Anterior cingulate cortex (tissue), 58 donors: Measurements from ENCODE around the gene RAX.
"Not testable (repeated sequence)": the region's sequence is repeated elsewhere in the genome, so short reads cannot be mapped to it uniquely, and the experiment has no call there.

ENCODE experiments used
- DNase-seq, 58 donors: peaks; one replicate each; lab custom pipeline; 2025; lab: John Stamatoyannopoulos, UW

RAX gene

GRCh38 chr18:59274533-59274928 is 1.3 kb upstream of the RAX start:
- no peak for DNase-seq

GRCh38 chr18:59273759-59274532 is 692 bp upstream of the RAX start:
- no peak for DNase-seq

- no peak for DNase-seq
Observed at GRCh38 chr18:59272221-59272888, 899 bp downstream of the RAX start.

- DNase-seq, result no peak
Observed at GRCh38 chr18:59271606-59272220, 1.5 kb downstream of the RAX start.

GRCh38 chr18:59270689-59271257 is 2.5 kb downstream of the RAX start:
- DNase-seq, result no peak

GRCh38 chr18:59269563-59270119 is 3.6 kb downstream of the RAX start:
- DNase-seq, result no peak

GRCh38 chr18:59268721-59269562 is 4.3 kb downstream of the RAX start:
- DNase-seq, result no peak

GRCh38 chr18:59268127-59268720 is 5.0 kb downstream of the RAX start:
- DNase-seq, result no peak

- no peak for DNase-seq
Observed at GRCh38 chr18:59267503-59268126, 5.6 kb downstream of the RAX start.

GRCh38 chr18:59266886-59267502 is 6.3 kb downstream of the RAX start:
- no peak for DNase-seq

- no peak for DNase-seq
Observed at GRCh38 chr18:59266459-59266858, 6.8 kb downstream of the RAX start.

GRCh38 chr18:59265974-59266369 is 7.3 kb downstream of the RAX start:
- DNase-seq, result no peak

GRCh38 chr18:59265246-59265973 is 7.8 kb downstream of the RAX start:
- no peak for DNase-seq

GRCh38 chr18:59264651-59265245 is 8.5 kb downstream of the RAX start:
- DNase-seq, result no peak

- no peak for DNase-seq
Observed at GRCh38 chr18:59264121-59264571, 9.1 kb downstream of the RAX start.

GRCh38 chr18:59263661-59264060 is 9.6 kb downstream of the RAX start:
- no peak for DNase-seq

GRCh38 chr18:59262243-59262642 is 11.0 kb downstream of the RAX start:
- not testable (repeated sequence) for DNase-seq

GRCh38 chr18:59261842-59262241 is 11.4 kb downstream of the RAX start:
- not testable (repeated sequence) for DNase-seq
